ENCODE results near the gene TENT5C.
A peak's percentile ranks its signal among the peaks of the same experiment; 100 is the strongest.

TENT5C gene

GRCh38 chr1:117613969-117614729 lies 8.3 kb downstream of the TENT5C start:
- POLR2A ChIA-PET: no interaction called here
- Histone ChIP-seq H3K4me3 (ENCODE audit: low read depth, low read length) (no peak overlapping the region), H3K9me3 (ENCODE audit: control insufficient read depth, insufficient read depth, low read depth, low read length) (no peaks in the 10 kb centered on the region), H3K27ac (ENCODE audit: extremely low read depth, low read depth, low read length) (no peak overlapping the region), H3K4me1 (ENCODE audit: control insufficient read depth, insufficient read depth, low read length) (peaks cover 3% of the 10 kb centered on the region; the same call in 1 of the 2 replicates), H3K36me3 (ENCODE audit: control insufficient read depth in 2 of 2, insufficient read depth in 1 of 2, low read length in 2 of 2) (no peaks in the 10 kb centered on the region)
- no peak for TF ChIP-seq ZNF555 (tag by site-specific recombination; conservative IDR thresholded peaks at IDR 0.05)
- no peak for TF ChIP-seq ZNF768 (tag by site-specific recombination; IDR thresholded peaks at IDR 0.05)
- no peak for TF ChIP-seq BCL6B (tag by site-specific recombination; IDR thresholded peaks at IDR 0.05)
- no peak for TF ChIP-seq SCRT1 (tag by site-specific recombination; IDR thresholded peaks at IDR 0.05; ENCODE audit: borderline replicate concordance)
- peak; percentile 7; the same call in 1 of the 2 replicates for TF ChIP-seq ZNF692 (tag by site-specific recombination; IDR thresholded peaks at IDR 0.05)
- TF ChIP-seq ZNF341 (tag by site-specific recombination; IDR thresholded peaks at IDR 0.05; ENCODE audit: low read depth): 0 out of 2 replicates have a peak, but pooled peaks have one; percentile 15
- CTCF ChIA-PET: interaction anchor here (0.6 to 1.4 kb wide), 2 partner anchors 141 to 443 kb away, joined by 3 read pairs; no protein-coding TSS in a partner anchor

GRCh38 chr1:117615474-117615873 lies 9.6 kb downstream of the TENT5C start:
- Histone ChIP-seq H3K27ac (ENCODE audit: extremely low read depth, low read depth, low read length) (no peak overlapping the region), H3K4me1 (ENCODE audit: control insufficient read depth, insufficient read depth, low read length) (peaks cover 3% of the 10 kb centered on the region; the same call in 1 of the 2 replicates), H3K4me3 (ENCODE audit: low read depth, low read length) (no peak overlapping the region), H3K36me3 (ENCODE audit: control insufficient read depth in 2 of 2, insufficient read depth in 1 of 2, low read length in 2 of 2) (no peaks in the 10 kb centered on the region), H3K9me3 (ENCODE audit: control insufficient read depth, insufficient read depth, low read depth, low read length) (no peaks in the 10 kb centered on the region)
- POLR2A ChIA-PET: interaction anchor here (0.6 kb wide), 1 partner anchor 22 kb away, joined by 3 read pairs; no protein-coding TSS in a partner anchor
- TF ChIP-seq EGR2 (tag by site-specific recombination; IDR thresholded peaks at IDR 0.05; ENCODE audit: low read depth) (peak; percentile 56), MEIS1 (CRISPR knock-in tag; IDR thresholded peaks at IDR 0.05; ENCODE audit: borderline replicate concordance) (no peak), ZFHX2 (tag by site-specific recombination; conservative IDR thresholded peaks at IDR 0.05) (peak; percentile 21; the same call in 1 of the 2 replicates)
- CTCF ChIA-PET: interaction anchor here (0.6 to 1.8 kb wide), 2 partner anchors 18 to 139 kb away, joined by 3 to 5 read pairs; no protein-coding TSS in a partner anchor

- CTCF ChIA-PET: interaction anchor here (1.8 kb wide), 1 partner anchor 138 kb away, joined by 5 read pairs; no protein-coding TSS in a partner anchor
- Histone ChIP-seq H3K27ac (ENCODE audit: extremely low read depth, low read depth, low read length) (no peak overlapping the region), H3K4me1 (ENCODE audit: control insufficient read depth, insufficient read depth, low read length) (peaks cover 3% of the 10 kb centered on the region; the same call in 1 of the 2 replicates), H3K9me3 (ENCODE audit: control insufficient read depth, insufficient read depth, low read depth, low read length) (no peaks in the 10 kb centered on the region), H3K4me3 (ENCODE audit: low read depth, low read length) (no peak overlapping the region), H3K36me3 (ENCODE audit: control insufficient read depth in 2 of 2, insufficient read depth in 1 of 2, low read length in 2 of 2) (no peaks in the 10 kb centered on the region)
- TF ChIP-seq SCRT2 (tag by site-specific recombination; IDR thresholded peaks at IDR 0.05): peak; percentile 89
- peak; percentile 86 for TF ChIP-seq SCRT1 (tag by site-specific recombination; IDR thresholded peaks at IDR 0.05; ENCODE audit: borderline replicate concordance)
- TF ChIP-seq ZSCAN23 (tag by site-specific recombination; IDR thresholded peaks at IDR 0.05): no peak
- POLR2A ChIA-PET: no interaction called here
These were observed 10.5 kb downstream of the TENT5C start for GRCh38 chr1:117616356-117616755.

GRCh38 chr1:117616967-117617366 lies 11.1 kb downstream of the TENT5C start:
- Histone ChIP-seq H3K4me3 (ENCODE audit: low read depth, low read length) (no peak overlapping the region), H3K36me3 (ENCODE audit: control insufficient read depth in 2 of 2, insufficient read depth in 1 of 2, low read length in 2 of 2) (no peaks in the 10 kb centered on the region), H3K4me1 (ENCODE audit: control insufficient read depth, insufficient read depth, low read length) (peaks cover 3% of the 10 kb centered on the region; the same call in 1 of the 2 replicates), H3K9me3 (ENCODE audit: control insufficient read depth, insufficient read depth, low read depth, low read length) (no peaks in the 10 kb centered on the region), H3K27ac (ENCODE audit: extremely low read depth, low read depth, low read length) (no peak overlapping the region)
- ChIA-PET POLR2A (no interaction called here), CTCF (interaction anchor here (1.8 kb wide), 1 partner anchor 138 kb away, joined by 5 read pairs; no protein-coding TSS in a partner anchor)
- TF ChIP-seq BCL11B (tag by site-specific recombination; IDR thresholded peaks at IDR 0.05; ENCODE audit: low read depth): no peak
- TF ChIP-seq ZNF792 (tag by site-specific recombination; IDR thresholded peaks at IDR 0.05): no peak
- TF ChIP-seq ZNF571 (tag by site-specific recombination; IDR thresholded peaks at IDR 0.05): no peak
- no peak for TF ChIP-seq ZNF513 (tag by site-specific recombination; IDR thresholded peaks at IDR 0.05)
- no peak for TF ChIP-seq PBX3 (CRISPR knock-in tag; IDR thresholded peaks at IDR 0.05)
- TF ChIP-seq HIC1 (tag by site-specific recombination; IDR thresholded peaks at IDR 0.05): no peak
- TF ChIP-seq SP3 (tag by site-specific recombination; IDR thresholded peaks at IDR 0.05): no peak

All from HEK293 (cell line).